Measurements from ENCODE around the gene NIT2. TPM values are rescaled to one million over a fixed set of nuclear protein-coding genes. Genes with fewer than 3 reads are reported as not detected.

NIT2 gene
- total RNA-seq, 2 donors from 2014 or later: 33.7 to 37.9 TPM

DNA sequence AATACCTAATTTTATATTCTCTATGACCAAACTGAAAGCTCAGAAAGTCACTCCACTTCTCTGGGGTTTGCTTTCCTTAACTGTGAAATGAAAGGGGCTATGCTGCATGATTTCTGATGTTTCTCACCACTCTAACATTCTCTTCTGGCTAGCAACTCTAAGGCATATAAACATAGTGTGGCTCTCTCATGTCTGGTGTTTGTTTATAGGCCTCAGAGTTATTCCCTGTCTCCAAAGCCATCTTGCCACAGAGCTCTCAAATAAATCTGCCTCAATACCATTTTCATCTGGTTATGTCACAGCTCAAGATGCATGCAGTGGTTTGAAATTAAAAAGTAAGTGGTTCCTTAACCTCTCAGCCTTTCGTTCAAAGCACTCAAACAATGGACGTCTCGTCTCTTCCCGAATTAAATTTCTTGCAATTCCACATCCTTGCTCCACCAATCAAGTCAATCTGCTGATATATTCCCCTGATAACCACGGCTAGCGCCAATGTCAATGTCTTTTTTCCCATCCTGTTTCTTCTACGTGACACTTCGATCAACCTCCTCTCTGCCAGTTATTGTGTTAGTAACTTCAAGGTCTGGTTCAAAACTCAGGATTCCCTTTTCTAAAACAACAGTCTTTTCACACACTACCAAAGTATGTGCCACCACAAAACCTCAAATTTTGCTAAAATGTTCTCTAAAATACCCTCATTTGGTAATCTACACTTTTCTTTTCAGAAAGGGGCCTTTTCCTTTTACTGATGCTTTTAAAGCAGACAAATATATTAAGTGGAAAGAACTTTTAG is 50.4 kb downstream of the NIT2 start:
- ATAC-seq: no peak
- no peak for DNase-seq
- intact Hi-C loops (cut with DNase I): no loop called here

DNA sequence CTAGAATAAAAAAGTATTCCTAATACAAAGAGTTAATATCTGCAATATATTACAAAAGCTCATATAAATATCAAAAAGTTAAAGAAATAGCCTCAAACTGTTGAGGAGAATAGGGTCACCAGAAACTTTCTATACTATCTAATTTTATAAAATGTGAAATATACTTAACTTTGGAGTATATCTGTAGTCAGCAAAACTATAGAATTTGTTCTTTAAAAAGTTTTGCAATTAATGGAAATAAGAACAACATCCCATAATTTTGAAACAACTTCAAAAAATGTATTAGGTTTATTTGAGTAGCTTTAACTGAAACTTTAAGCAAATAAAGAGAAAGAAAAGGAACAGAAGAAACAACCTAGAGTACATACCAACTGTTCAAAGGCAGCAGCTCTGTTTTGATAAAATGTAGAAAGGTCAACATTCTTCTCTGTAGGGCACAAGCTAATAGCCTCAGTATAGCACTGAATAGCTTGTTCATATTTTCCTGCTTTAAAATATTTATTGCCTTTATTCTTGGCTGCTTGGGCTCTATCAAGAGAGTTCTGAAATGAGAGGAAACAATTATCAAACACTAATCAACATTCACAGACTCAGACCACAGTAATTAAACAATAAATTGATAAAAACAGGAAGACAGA is 52.0 kb downstream of the NIT2 start:
- no peak for ATAC-seq
- intact Hi-C loops (cut with DNase I): no loop called here
- no peak for DNase-seq

- ATAC-seq (no peak), DNase-seq (no peak)
- intact Hi-C loops (cut with DNase I): no loop called here
These were observed 54.5 kb downstream of the NIT2 start for GRCh38 chr3:100389025-100389424.

DNA sequence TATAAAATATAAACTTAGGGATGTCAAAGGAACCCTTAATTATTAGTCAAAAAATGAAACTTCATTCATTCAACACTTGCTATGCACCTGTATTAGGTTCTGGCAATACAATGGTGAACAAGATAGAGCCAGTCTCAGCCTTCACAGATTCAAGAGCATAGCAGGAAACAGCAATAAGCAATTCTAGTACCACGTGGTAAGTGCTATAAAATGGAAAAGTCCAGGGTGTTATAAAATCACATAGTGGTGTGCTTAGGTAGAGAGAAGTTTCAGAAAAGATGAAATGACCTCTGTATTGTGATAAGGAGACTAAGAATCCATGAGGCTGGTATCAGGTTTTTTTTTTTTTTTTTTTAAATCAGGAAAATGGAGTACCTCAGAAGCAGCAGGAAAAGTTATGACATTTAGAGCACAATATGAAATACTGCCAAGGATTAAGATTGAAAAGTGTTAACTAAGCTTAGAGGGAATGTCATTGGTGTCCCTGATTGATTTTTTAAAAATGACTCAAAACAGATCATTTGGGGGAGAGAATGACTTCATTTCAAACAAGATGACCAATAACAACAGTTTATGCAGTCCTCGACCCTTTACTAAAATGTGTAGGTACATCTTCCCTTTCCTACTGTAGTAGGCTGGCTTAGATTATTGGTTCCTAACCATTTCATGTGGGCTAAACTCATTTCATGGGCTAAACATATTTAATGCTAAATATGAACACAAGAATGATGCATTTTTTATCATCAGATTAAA is 61.3 kb downstream of the NIT2 start:
- intact Hi-C loops (cut with DNase I): no loop called here
- DNase-seq (no peak), ATAC-seq (no peak)

DNA sequence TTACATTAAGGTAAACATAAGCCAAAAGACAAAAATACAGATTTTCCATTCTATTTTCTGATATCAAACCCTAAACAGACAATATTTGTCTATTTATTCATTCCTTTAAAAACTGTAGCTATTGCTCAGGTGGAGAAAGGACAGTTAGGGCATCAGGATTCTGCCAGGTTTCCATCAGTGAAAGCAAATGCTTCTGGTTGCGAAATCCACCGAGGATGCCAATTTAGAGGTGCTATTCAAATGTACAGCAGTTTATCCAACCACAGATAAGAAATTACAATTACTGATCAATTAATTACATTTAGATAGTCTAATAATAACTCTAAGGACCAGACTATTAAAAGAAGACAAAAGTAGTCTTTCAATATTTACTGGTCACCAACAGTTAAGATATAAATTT is 62.4 kb downstream of the NIT2 start:
- intact Hi-C loops (cut with DNase I): no loop called here
- DNase-seq (no peak), ATAC-seq (no peak)

DNA sequence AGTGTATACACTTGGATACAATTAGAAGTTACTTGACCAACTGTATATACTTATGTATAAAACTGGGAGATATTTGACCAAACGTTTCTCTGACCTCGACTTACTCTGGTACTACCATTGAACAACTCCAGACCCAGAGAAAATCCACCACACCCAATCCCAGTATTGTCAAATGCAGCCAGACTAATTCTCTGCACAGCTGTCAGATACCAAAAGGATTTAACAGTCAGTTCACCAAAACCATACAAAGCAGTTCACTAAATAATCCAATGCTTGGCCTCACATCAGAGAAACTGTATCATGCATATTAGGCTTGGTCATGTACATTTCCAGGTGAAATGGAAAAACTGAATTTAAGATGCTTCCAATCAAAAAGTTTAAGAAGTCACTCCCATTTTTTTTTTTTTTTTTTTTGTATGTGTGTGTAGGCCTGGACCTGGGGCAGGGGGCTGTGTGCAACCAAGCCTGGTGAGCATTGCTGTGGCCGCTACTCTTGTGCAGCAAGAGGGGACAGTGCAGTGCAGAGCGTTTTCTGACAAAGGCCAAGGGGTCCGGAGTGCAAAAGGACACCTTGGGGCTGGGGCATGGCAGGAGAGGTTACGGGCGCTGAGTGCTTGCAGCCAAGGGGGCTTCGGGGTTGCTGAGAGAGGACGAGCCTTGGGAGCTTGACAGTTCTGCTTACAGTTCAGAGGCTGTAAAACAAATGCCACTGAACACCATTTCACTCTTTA is 64.9 kb downstream of the NIT2 start:
- DNase-seq (no peak), ATAC-seq (no peak)
- intact Hi-C loops (cut with DNase I): loop anchor here in 1 of 2 donors (5.0 kb wide), 1 partner anchor 93 kb away; the partner anchor contains the start of gene TMEM45A

- peak; percentile 39 for DNase-seq
- intact Hi-C loops (cut with DNase I): loop anchor here in 1 of 2 donors (5.0 kb wide), 1 partner anchor 92 kb away; the partner anchor contains the start of gene TMEM45A
These were observed 65.8 kb downstream of the NIT2 start for GRCh38 chr3:100400419-100400779.

GRCh38 chr3:100400780-100401673 is 66.5 kb downstream of the NIT2 start, which contains the start of the genes LNP1 and TOMM70:
TSS of gene LNP1 (plus strand) at chr3:100401539. CDS start at chr3:100429730, 28,191 bp downstream.
TSS of gene TOMM70 (minus strand) at chr3:100401089. CDS start at chr3:100400949, 140 bp downstream.
- intact Hi-C loops (cut with DNase I): loop anchor here in 1 of 2 donors (5.0 kb wide), 1 partner anchor 91 kb away; the partner anchor contains the start of gene TMEM45A
- DNase-seq (peak; percentile 99), ATAC-seq (peak; percentile 96 to 98)

More at GRCh38 chr3:100400419-100400779, 65.8 kb downstream of the NIT2 start:
- peak; percentile 8 to 11 for ATAC-seq

DNA sequence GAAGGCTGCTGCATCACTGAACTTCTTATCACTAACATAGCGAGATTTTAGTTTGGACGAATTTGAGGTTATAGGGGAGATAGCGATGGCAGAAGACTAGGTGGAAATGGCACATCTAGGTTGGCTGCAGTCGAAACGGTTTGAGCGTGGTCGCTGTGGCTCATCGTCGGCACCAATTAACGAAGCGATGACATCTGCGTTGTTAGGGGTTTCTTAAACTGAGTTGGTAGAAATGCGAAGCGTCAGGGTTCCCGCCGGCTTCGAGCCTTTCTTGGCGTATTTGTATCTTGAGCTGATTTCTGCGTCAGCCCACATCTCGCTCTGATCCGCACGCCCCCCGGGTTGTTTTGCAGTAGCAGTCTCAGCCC is 67.1 kb downstream of the NIT2 start:
- ATAC-seq: peak; percentile 7 to 31
- DNase-seq: peak; percentile 50

DNA sequence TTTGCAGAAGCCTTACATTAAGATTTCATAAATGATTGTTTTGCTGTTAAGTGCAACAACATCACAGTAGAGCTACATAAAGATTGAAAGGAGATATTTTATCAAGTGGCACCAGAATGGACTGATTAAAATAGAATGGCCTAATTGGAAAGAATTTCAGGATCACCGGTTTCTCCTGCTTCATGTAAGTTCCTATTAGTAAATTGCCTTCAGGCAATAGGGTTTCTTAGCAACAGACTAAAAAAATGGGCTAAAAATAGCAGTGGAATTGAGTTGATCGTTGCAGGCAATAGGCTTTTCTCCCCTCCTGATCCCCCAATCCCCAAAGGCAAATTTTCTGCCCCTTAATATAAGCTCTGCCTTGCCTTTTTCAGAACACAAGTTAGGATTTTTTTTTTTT is 67.7 kb downstream of the NIT2 start:
- intact Hi-C loops (cut with DNase I): loop anchor here in 1 of 2 donors (5.0 kb wide), 1 partner anchor 90 kb away; the partner anchor contains the start of gene TMEM45A
- DNase-seq: no peak
- ATAC-seq: no peak

More for the DNA sequence above, 67.1 kb downstream of the NIT2 start:
- intact Hi-C loops (cut with DNase I): loop anchor here in 1 of 2 donors (5.0 kb wide), 1 partner anchor 91 kb away; the partner anchor contains the start of gene TMEM45A

DNA sequence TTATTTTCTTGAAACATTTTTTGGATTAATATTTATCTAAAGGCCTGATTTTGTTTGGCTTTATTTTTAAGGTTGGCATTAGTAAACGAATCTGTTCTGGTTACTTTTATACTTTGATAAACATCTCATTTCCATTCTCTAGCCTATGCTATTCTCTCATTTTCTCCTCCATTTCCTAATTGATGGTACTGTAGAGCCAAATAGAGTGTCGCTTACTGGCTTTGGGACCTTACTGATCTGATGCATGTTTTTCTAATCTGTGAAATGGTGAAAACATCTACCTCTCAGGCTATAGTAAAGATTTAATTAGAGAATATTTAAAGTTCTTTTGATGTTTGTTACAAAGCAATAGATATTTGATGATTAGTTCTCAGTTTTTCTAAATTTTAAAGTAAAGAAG is 68.3 kb downstream of the NIT2 start:
- ATAC-seq (no peak), DNase-seq (no peak)
- intact Hi-C loops (cut with DNase I): loop anchor here in 1 of 2 donors (5.0 kb wide), 1 partner anchor 89 kb away; the partner anchor contains the start of gene TMEM45A

DNA sequence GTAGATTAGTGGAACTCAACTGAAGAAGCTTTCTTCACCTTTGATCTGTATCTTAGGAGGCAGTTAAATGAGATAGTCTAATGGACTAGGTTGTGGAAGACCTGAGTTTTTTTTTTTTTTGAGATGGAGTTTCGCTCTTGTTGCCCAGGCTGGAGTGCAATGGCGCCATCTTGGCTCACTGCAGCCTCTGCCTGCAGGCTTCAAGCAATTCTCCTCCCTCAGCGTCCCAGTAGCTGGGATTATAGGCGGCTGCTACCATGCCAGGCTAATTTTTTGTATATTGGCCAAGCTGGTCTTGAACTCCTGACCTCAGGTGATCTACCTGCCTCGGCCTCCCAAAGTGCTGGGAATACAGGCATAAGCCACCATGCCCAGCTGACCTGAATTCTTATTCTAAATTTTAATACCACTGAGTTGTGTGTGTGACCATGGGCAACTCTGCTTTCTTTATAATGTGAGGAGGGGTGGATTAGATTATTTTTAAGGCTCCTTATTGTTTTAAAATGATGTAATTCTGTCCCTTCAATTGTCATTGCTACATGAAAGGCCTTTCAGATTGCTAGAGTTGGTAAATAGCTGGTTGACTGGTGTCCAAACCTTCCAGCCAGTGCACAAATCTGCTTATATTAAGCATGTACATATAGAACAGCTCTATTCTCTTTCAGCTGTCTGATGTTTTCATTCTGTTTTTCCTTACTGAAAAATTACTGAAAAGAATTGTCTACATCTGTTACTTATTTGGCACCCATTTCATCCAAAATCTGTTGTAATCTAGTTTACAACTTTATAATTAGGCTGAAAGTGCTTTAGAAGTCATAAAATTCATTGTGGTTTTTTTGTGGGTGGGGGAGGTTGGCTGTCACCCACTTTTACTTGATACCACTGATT is 69.0 kb downstream of the NIT2 start:
- no peak for ATAC-seq
- intact Hi-C loops (cut with DNase I): loop anchor here in 1 of 2 donors (5.0 kb wide), 1 partner anchor 89 kb away; the partner anchor contains the start of gene TMEM45A

DNA sequence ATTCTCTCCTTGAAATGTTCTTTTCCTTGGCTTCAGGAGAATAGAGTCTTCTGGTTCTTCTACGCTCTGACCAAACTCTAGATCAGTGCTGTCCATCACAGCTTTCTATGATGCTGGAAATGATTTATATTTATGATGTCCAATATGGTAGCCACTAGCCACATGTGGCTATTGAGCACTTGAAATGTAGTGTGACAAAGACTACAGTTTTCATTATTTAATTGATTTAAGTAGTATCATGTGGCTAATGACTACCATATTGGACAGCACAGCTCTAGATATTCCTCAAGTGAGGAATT is 69.6 kb downstream of the NIT2 start:
- ATAC-seq (no peak), DNase-seq (no peak)
- intact Hi-C loops (cut with DNase I): loop anchor here in 1 of 2 donors (5.0 kb wide), 1 partner anchor 88 kb away; the partner anchor contains the start of gene TMEM45A

More for the DNA sequence above, 69.0 kb downstream of the NIT2 start:
- no peak for DNase-seq

GRCh38 chr3:100407164-100407563 is 72.6 kb downstream of the NIT2 start:
- DNase-seq (no peak), ATAC-seq (no peak)
- intact Hi-C loops (cut with DNase I): no loop called here

DNA sequence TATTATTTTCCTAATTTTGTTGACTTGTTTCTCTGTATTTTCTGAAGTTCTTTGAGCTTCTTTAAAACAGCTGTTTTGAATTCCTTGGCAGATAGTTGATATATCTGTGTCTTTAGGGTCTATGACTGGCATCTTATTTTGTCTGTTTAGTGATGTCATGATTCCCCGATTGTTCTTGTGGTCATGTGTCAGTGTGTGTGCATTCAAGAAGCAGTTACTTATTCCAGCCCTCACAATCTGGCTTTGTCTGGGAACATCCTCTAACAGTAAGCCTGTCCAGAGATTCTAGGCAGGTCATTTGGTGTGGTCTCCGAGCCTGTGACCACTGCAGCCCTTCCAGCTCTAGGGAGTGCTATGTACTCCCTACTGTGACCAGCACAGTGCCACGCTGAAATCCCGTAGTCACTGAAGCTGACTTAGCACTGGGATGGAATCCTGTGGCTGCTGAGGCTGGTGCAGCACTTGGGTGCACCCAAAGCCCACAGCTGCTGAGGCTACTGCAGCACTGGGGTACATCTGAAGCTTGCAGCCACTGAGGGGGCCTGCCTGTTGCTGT is 73.5 kb downstream of the NIT2 start:
- DNase-seq: no peak
- intact Hi-C loops (cut with DNase I): no loop called here
- ATAC-seq: no peak
